ENCODE results near the gene SH2D6. TPM values are rescaled to one million over a fixed set of nuclear protein-coding genes. Genes with fewer than 3 reads are reported as not detected.

The SH2D6 gene
- total and polyA plus RNA-seq, 2 donors (not counting 1 experiment from before 2014, with no cell fraction given), result 0.27 to 1.6 TPM

DNA sequence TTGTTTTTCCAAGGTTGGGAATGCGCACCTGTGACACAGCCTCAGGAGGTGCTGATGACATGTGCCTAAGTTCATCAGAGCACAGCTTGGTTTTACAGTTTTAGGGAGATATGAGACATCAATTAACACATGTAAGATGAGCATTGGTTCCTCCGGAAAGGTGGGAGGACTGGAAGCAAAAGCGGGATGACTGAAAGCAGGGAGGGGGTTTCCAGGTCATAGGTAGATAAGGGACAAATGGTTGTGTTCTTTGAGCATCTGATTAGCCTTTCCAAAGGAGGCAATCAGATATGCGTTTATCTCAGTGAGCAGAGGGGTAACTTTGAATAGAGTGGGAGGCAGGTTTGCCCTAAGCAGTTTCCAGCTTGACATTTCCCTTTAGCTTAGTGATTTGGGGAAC, 34.7 kb upstream of the SH2D6 start:
- H3K27ac Mint-ChIP-seq, result no peak overlapping the region
- H3K4me1 Mint-ChIP-seq, result no peaks in the 10 kb centered on the region
- H3K36me3 ChIP-seq (replicated peaks in 1 of 2; ENCODE audit: control extremely low read depth in 1 of 2, control insufficient read depth in 1 of 2, extremely low read depth in 1 of 2, insufficient read depth in 2 of 2, low read length in 1 of 2), result peaks cover 2 to 22% of the 10 kb centered on the region in 2 experiments
- WGBS (ENCODE audit: insufficient coverage), result 100% methylated on average over 2 of the region's 4 CpGs
- no peak overlapping the region for H3K4me3 Mint-ChIP-seq
- DNase-seq, result no peak
- H3K27ac ChIP-seq (ENCODE audit: low read length in 2 of 2), result no peak overlapping the region
- no peak overlapping the region for H3K9ac ChIP-seq (ENCODE audit: low read length)
- no peak overlapping the region for H3K4me2 ChIP-seq (replicated peaks; ENCODE audit: low read depth, low read length, poor library complexity, severe bottlenecking)
- no peaks in the 10 kb centered on the region for H3K9me3 Mint-ChIP-seq (ENCODE audit: insufficient read depth)
- H3K4me1 ChIP-seq (ENCODE audit: control insufficient read depth in 2 of 2, insufficient read depth in 2 of 2, low read length in 2 of 2), result no peaks in the 10 kb centered on the region
- H3K79me2 ChIP-seq (ENCODE audit: control insufficient read depth, insufficient read depth, low read length), result no peaks in the 10 kb centered on the region
- H4K20me1 ChIP-seq (ENCODE audit: control insufficient read depth, insufficient read depth, low read length, poor library complexity, severe bottlenecking), result no peaks in the 10 kb centered on the region
- H3K9me3 ChIP-seq (ENCODE audit: control extremely low read depth in 1 of 3, control insufficient read depth in 2 of 3, insufficient read depth in 1 of 3, low read length in 2 of 3), result peaks cover 0 to 8% (median 4%) of the 10 kb centered on the region in 3 donors
- intact Hi-C loops (cut with micrococcal nuclease), result no loop called here
- H2AFZ ChIP-seq (ENCODE audit: insufficient read depth, low read depth, low read length, poor library complexity, severe bottlenecking), result no peak overlapping the region
- H3K27me3 Mint-ChIP-seq, result no peaks in the 10 kb centered on the region
- no peak for TF ChIP-seq EZH2 (IDR thresholded peaks at IDR 0.05; ENCODE audit: borderline replicate concordance, insufficient read depth, low read depth, low read length, poor library complexity, severe bottlenecking)
- TF ChIP-seq, protein P1, sequence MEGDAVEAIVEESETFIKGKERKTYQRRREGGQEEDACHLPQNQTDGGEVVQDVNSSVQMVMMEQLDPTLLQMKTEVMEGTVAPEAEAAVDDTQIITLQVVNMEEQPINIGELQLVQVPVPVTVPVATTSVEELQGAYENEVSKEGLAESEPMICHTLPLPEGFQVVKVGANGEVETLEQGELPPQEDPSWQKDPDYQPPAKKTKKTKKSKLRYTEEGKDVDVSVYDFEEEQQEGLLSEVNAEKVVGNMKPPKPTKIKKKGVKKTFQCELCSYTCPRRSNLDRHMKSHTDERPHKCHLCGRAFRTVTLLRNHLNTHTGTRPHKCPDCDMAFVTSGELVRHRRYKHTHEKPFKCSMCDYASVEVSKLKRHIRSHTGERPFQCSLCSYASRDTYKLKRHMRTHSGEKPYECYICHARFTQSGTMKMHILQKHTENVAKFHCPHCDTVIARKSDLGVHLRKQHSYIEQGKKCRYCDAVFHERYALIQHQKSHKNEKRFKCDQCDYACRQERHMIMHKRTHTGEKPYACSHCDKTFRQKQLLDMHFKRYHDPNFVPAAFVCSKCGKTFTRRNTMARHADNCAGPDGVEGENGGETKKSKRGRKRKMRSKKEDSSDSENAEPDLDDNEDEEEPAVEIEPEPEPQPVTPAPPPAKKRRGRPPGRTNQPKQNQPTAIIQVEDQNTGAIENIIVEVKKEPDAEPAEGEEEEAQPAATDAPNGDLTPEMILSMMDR (IDR thresholded peaks at IDR 0.05), result no peak
- ChIA-PET CTCF (interaction anchor here (0.7 to 1.7 kb wide), 4 partner anchors 38 to 697 kb away, joined by 3 to 5 read pairs (median 4); no protein-coding TSS in a partner anchor), POLR2A (no interaction called here)
- no peak for ATAC-seq (ENCODE audit: low read depth)
- H3K27me3 ChIP-seq (replicated peaks in 1 of 4; ENCODE audit: control extremely low read depth in 1 of 4, control insufficient read depth in 3 of 4, insufficient read depth in 4 of 4, low read length in 3 of 4), result no peaks in the 10 kb centered on the region
- H3K4me3 ChIP-seq (ENCODE audit: control extremely low read depth in 1 of 5, extremely low read depth in 1 of 5, insufficient read depth in 1 of 5, low read depth in 2 of 5, low read length in 4 of 5), result no peak overlapping the region

- POLR2A ChIA-PET, result no interaction called here
- peak overlapping the region; percentile 15 for H3K27ac Mint-ChIP-seq
- CTCF ChIA-PET, result interaction anchor here (0.7 to 1.5 kb wide), 4 partner anchors 165 to 244 kb away, joined by 3 to 6 read pairs (median 4); no protein-coding TSS in a partner anchor
These were observed 32.8 kb upstream of the SH2D6 start for GRCh38 chr2:85385746-85386145.

More at GRCh38 chr2:85385746-85386145, 32.8 kb upstream of the SH2D6 start:
- TF ChIP-seq, protein P1 (IDR thresholded peaks at IDR 0.05), result no peak
- TF ChIP-seq EZH2 (IDR thresholded peaks at IDR 0.05; ENCODE audit: borderline replicate concordance, insufficient read depth, low read depth, low read length, poor library complexity, severe bottlenecking), result no peak
- Histone ChIP-seq H3K9me3 (ENCODE audit: control extremely low read depth in 1 of 3, control insufficient read depth in 2 of 3, insufficient read depth in 1 of 3, low read length in 2 of 3) (no peaks in the 10 kb centered on the region), H3K4me3 (ENCODE audit: control extremely low read depth in 1 of 5, extremely low read depth in 1 of 5, insufficient read depth in 1 of 5, low read depth in 2 of 5, low read length in 4 of 5) (no peak overlapping the region), H3K36me3 (replicated peaks in 1 of 2; ENCODE audit: control extremely low read depth in 1 of 2, control insufficient read depth in 1 of 2, extremely low read depth in 1 of 2, insufficient read depth in 2 of 2, low read length in 1 of 2) (peaks cover 2 to 30% of the 10 kb centered on the region in 2 experiments), H3K9ac (ENCODE audit: low read length) (no peak overlapping the region), H3K27me3 (replicated peaks in 1 of 4; ENCODE audit: control extremely low read depth in 1 of 4, control insufficient read depth in 3 of 4, insufficient read depth in 4 of 4, low read length in 3 of 4) (no peaks in the 10 kb centered on the region), H3K79me2 (ENCODE audit: control insufficient read depth, insufficient read depth, low read length) (no peaks in the 10 kb centered on the region), H4K20me1 (ENCODE audit: control insufficient read depth, insufficient read depth, low read length, poor library complexity, severe bottlenecking) (no peaks in the 10 kb centered on the region), H3K4me2 (replicated peaks; ENCODE audit: low read depth, low read length, poor library complexity, severe bottlenecking) (no peak overlapping the region), H2AFZ (ENCODE audit: insufficient read depth, low read depth, low read length, poor library complexity, severe bottlenecking) (no peak overlapping the region), H3K4me1 (ENCODE audit: control insufficient read depth in 2 of 2, insufficient read depth in 2 of 2, low read length in 2 of 2) (no peaks in the 10 kb centered on the region), H3K27ac (ENCODE audit: low read length in 2 of 2) (no peak overlapping the region)
- DNase-seq (no peak), ATAC-seq (ENCODE audit: low read depth) (no peak)
- WGBS (ENCODE audit: insufficient coverage), result 60% methylated on average over 1 of the region's 2 CpGs
- Mint-ChIP-seq H3K9me3 (ENCODE audit: insufficient read depth) (no peaks in the 10 kb centered on the region), H3K4me3 (no peak overlapping the region), H3K27me3 (no peaks in the 10 kb centered on the region), H3K4me1 (no peaks in the 10 kb centered on the region)
- intact Hi-C loops (cut with micrococcal nuclease), result no loop called here

Measured in B cell (primary cell).